A549 (cell line): ENCODE measurements around the gene MAMDC4. TPM values are rescaled to one million over a fixed set of nuclear protein-coding genes. Genes with fewer than 3 reads are reported as not detected.
"Not testable (repeated sequence)": the region's sequence is repeated elsewhere in the genome, so short reads cannot be mapped to it uniquely, and the experiment has no call there.

Experiments used
- ATAC-seq, 2 experiments: fragments of 200-7000 bp in 1 of 2; fragments of >200 bp in 1 of 2; cut with Nextera tagmentation in 1 of 2; cut with Tn5 transposase in 1 of 2; 3 replicates each; pipeline versions ENCODE4 v1.8.0 to v1.9.1; 2018 to 2020; ENCODE audit warnings: mild to moderate bottlenecking in 1 of 2, moderate library complexity in 1 of 2
- CTCF ChIA-PET: fragments of 300-600 bp; sonication (Branson Sonifier 250); formaldehyde crosslinking; extraction: SDS; loops from one replicate; lab custom pipeline; 2021; ENCODE audit warnings: antibody characterized with exemption, inconsistent platforms; lab: Yijun Ruan, JAX
- POLR2A ChIA-PET: fragments of 350-600 bp; formaldehyde crosslinking; extraction: SDS; loops from one replicate; lab custom pipeline; 2021; ENCODE audit warnings: antibody characterized with exemption, inconsistent platforms; lab: Yijun Ruan, JAX
- DNase-seq, 2 experiments: peaks; one replicate each; pipeline versions ENCODE4 v3.0.0 to v3.0.0-alpha.2; 2011 to 2016; ENCODE audit warnings: low read depth in 1 of 2, low spot score in 1 of 2
- FAIRE-seq: peaks from 2 replicates; lab custom pipeline; 2011; peaks lifted over from hg19 to GRCh38; lab: Jason Lieb, UNC
- H3K27ac ChIP-seq, 2 experiments: fragments of >200 bp; sonication (Bioruptor Twin); formaldehyde crosslinking; 3 replicates each; pipeline ENCODE4 v1.5.1; 2016 to 2017
- H3K4me1 ChIP-seq: fragments of >200 bp; sonication (Bioruptor Twin); formaldehyde crosslinking; 3 replicates; pipeline ENCODE4 v1.6.1; 2016
- H3K4me2 ChIP-seq: fragments of >200 bp; sonication (Bioruptor Twin); formaldehyde crosslinking; 3 replicates; pipeline ENCODE4 v1.6.1; 2016
- H3K4me3 ChIP-seq: fragments of >200 bp; sonication (Bioruptor Twin); formaldehyde crosslinking; 3 replicates; pipeline ENCODE4 v1.5.1; 2016
- H3K9me3 ChIP-seq: fragments of >200 bp; sonication (Bioruptor Twin); formaldehyde crosslinking; 3 replicates; pipeline ENCODE4 v1.6.1; 2016
- E2F6 ChIP-seq: IDR thresholded peaks from 2 replicates; pipeline ENCODE4 v1.6.1; 2012; ENCODE audit warnings: low read depth, borderline replicate concordance
- JUN ChIP-seq, 2 experiments: fragments of >200 bp; sonication (Bioruptor Twin); formaldehyde crosslinking; IDR thresholded peaks; 2 replicates in 1 of 2; 3 replicates in 1 of 2; pipeline ENCODE4 v1.6.1; 2016 to 2017
- MAZ ChIP-seq: fragments of 150-350 bp; IDR thresholded peaks from 2 replicates; pipeline ENCODE4 v1.6.1; 2014; ENCODE audit warnings: antibody characterized with exemption, low read depth, low read length, borderline replicate concordance
- PBX3 ChIP-seq: IDR thresholded peaks from 2 replicates; pipeline ENCODE4 v1.6.1; 2012
- RAD21 ChIP-seq, 2 experiments: fragments of >200 bp in 1 of 2; sonication (Bioruptor Twin) in 1 of 2; formaldehyde crosslinking in 1 of 2; IDR thresholded peaks in 1 of 2; conservative IDR thresholded peaks in 1 of 2; 2 replicates in 1 of 2; 3 replicates in 1 of 2; pipeline ENCODE4 v1.6.1; 2012 to 2018; ENCODE audit warnings: inconsistent platforms in 1 of 2
- SMC3 ChIP-seq: fragments of >200 bp; sonication (Bioruptor Twin); formaldehyde crosslinking; IDR thresholded peaks from 3 replicates; pipeline ENCODE4 v1.6.1; 2018; ENCODE audit warnings: inconsistent platforms
- TFCP2L1 ChIP-seq: fragments of 250-450 bp; sonication (Bioruptor Pico); IDR thresholded peaks from 2 replicates; pipeline ENCODE4 v1.5.0; 2021; ENCODE audit warnings: mild to moderate bottlenecking
- WGBS: methylation state at CpG from one replicate; pipeline ENCODE4 v1.1.6; 2017; ENCODE audit errors: missing lambda C conversion rate; 5-methylcytosine and 5-hydroxymethylcytosine counted together
- polyA plus RNA-seq, 4 experiments: library from polyadenylated mRNA; depleted of rRNA in 3 of 4; stranded (reverse); fragments of >200 nt; fragmentation: RNase III in 1 of 4; extraction: RNeasy Plus Mini Kit Qiagen cat#74134 plus additional on column Dnase treatment in 1 of 4; gene quantifications; 2 replicates in 3 of 4; 3 replicates in 1 of 4; pipeline ENCODE4 v1.2.3, GENCODE V29; 2011 to 2017
- TF ChIP-seq, protein P1 (sequence below): IDR thresholded peaks from 2 replicates; pipeline ENCODE4 v1.6.1; 2012
- TF ChIP-seq, protein P2 (sequence below): fragments of >200 bp; sonication (Bioruptor Twin); formaldehyde crosslinking; IDR thresholded peaks from 3 replicates; pipeline ENCODE4 v1.5.1; 2016

Gene MAMDC4
- polyA plus RNA-seq, 2 of the 4 experiments (the other 2 are of a cell fraction) = 1.3 to 7.3 TPM

GRCh38 chr9:136842380-136842948, 9.7 kb upstream of the MAMDC4 start, which contains the start of gene AJM1:
AJM1 (plus strand) TSS chr9:136842478; CDS start chr9:136844415, 1,937 bp downstream.
- WGBS = 0% methylated on average over 3 of the region's 27 CpGs
- ChIA-PET CTCF (interaction anchor here (0.7 to 4.7 kb wide), 35 partner anchors 9 to 210 kb away, joined by 3 to 72 read pairs (median 6); partner anchors contain the start of genes CLIC3, FBXW5, MAMDC4 and PAXX), POLR2A (interaction anchor here (0.6 to 1.2 kb wide), 4 partner anchors 24 to 156 kb away, joined by 3 to 4 read pairs (median 3); partner anchors contain the start of gene EDF1)
- H3K27ac ChIP-seq = peak within 1 kb of the TSS; percentile 69 to 90
- not testable (repeated sequence) for FAIRE-seq, H3K9me3 ChIP-seq
- H3K4me2 ChIP-seq = peak within 1 kb of the TSS; percentile 77
- DNase-seq = peak; percentile 62 to 86
- ATAC-seq = peak; percentile 61 to 83
- peak; percentile 79 for TF ChIP-seq PBX3
- peak; percentile 37 to 39; a peak in 2 of 5 replicates for TF ChIP-seq RAD21 (conservative IDR thresholded peaks at IDR 0.05 in 1 of 2, IDR thresholded peaks at IDR 0.05 in 1 of 2)
- TF ChIP-seq E2F6 = peak; percentile 27; the same call in 1 of the 2 replicates
- TF ChIP-seq JUN (IDR thresholded peaks at IDR 0.05) = peak in 1 of 2 experiments; percentile 39; a peak in 1 of 5 replicates
- TF ChIP-seq, protein P1, sequence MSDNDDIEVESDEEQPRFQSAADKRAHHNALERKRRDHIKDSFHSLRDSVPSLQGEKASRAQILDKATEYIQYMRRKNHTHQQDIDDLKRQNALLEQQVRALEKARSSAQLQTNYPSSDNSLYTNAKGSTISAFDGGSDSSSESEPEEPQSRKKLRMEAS = peak; percentile 78
- TF ChIP-seq MAZ = peak; percentile 63; the same call in 1 of the 2 replicates
- 0 out of 2 replicates have a peak, but pooled peaks have one; percentile 5 for TF ChIP-seq TFCP2L1 (CRISPR knock-in tag)
- TF ChIP-seq, protein P2, sequence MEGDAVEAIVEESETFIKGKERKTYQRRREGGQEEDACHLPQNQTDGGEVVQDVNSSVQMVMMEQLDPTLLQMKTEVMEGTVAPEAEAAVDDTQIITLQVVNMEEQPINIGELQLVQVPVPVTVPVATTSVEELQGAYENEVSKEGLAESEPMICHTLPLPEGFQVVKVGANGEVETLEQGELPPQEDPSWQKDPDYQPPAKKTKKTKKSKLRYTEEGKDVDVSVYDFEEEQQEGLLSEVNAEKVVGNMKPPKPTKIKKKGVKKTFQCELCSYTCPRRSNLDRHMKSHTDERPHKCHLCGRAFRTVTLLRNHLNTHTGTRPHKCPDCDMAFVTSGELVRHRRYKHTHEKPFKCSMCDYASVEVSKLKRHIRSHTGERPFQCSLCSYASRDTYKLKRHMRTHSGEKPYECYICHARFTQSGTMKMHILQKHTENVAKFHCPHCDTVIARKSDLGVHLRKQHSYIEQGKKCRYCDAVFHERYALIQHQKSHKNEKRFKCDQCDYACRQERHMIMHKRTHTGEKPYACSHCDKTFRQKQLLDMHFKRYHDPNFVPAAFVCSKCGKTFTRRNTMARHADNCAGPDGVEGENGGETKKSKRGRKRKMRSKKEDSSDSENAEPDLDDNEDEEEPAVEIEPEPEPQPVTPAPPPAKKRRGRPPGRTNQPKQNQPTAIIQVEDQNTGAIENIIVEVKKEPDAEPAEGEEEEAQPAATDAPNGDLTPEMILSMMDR = peak; percentile 72
- H3K4me3 ChIP-seq = peak within 1 kb of the TSS; percentile 45
- H3K4me1 ChIP-seq = peaks cover 56% of the 10 kb centered on the region

DNA sequence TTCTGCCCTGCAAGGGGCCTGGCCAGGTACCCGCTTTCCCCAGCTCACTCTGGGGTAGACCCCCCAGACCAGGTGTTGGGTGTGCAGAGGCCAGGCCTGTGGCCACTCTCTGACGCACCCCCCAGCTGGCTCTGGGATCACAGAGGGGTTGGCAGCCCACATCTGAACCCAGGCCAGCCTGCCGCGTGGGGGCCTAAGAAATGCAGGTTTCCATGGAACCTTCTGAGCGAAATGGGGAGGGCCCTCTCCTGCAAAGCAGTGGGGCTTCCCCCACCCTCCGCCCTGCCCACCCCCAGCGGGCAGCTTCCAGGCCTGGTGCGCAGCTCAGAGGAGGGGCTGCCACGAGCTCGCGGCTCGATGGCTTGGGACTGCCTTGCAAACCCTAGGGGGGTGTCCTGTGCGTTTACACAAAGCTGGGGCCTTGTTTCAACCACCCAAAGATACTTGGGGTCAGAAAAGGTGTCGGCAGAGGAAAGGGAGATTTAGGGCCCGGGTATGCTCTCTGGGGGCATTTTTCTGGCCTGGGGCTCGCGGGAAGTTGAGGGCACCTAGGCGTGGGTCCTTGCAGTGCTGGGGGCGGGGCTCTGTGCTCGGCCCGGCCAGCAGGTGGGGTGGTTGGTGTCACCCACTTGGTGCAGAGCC, 8.9 kb upstream of the MAMDC4 start:
- Histone ChIP-seq H3K4me3 (peak overlapping the region; percentile 45; the same call in 2 of the 3 replicates), H3K4me1 (peaks cover 54% of the 10 kb centered on the region), H3K27ac (peak overlapping the region; percentile 63 to 90), H3K4me2 (peak overlapping the region; percentile 77)
- ATAC-seq = peak in 1 of 2 experiments; percentile 3; a peak in 3 of 6 replicates
- FAIRE-seq, DNase-seq, POLR2A ChIA-PET, H3K9me3 ChIP-seq: not testable (repeated sequence)
- 15% methylated on average over 7 of the region's 21 CpGs for WGBS
- CTCF ChIA-PET = interaction anchor here (1.0 to 4.7 kb wide), 35 partner anchors 8 to 204 kb away, joined by 3 to 72 read pairs (median 6); partner anchors contain the start of genes CLIC3, FBXW5, MAMDC4 and PAXX

DNA sequence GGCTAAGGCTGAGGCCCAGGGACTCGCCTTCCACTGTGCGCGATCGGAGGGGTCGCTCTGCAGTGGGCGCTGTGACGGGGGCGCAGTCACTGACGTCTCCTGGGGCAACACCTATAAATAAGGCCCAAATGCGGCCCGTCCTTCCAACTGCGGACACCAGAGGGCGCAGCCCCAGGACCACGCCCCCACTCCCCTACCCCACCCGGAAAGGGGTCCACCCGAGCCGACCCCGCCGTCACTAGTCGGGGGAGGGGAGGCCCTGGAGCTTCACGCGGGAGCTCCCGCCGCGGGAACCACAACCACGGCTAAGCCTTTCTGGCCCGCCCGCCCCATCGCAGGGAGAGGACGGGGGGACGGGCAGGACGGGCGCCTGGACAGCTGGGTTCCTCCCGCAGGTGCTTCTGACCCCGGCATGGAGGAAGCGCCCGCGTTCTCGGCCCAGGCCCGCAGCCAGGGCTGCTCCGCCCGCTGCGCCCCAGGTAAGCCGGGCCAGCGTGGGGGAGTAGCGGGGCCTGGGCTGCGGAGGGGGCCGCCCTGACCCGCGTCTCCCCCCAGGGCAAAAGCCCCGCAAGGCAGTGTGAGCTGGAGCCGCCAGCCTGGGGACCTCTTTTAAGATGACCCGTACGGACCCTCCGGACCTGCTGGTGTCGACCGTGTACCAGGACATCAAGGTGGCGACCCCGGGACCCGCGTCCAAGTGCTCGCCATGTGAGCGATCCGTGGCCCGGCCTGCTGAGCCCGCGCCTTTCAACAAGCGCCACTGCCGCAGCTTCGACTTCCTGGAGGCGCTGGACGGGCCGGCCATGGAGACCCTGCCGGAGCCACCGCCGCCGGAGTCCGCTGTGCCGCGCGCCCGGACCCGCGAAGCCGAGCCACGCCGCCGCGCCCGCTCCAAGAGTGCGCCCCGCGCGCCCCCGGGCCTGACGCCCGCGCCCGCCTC, 8.1 kb upstream of the MAMDC4 start:
- H3K9me3 ChIP-seq, ATAC-seq, DNase-seq, FAIRE-seq, H3K4me3 ChIP-seq: not testable (repeated sequence)
- CTCF ChIA-PET = interaction anchor here (0.7 to 4.7 kb wide), 23 partner anchors 10 to 191 kb away, joined by 3 to 72 read pairs (median 6); partner anchors contain the start of genes PAXX and RABL6
- Histone ChIP-seq H3K4me2 (peak overlapping the region; percentile 77), H3K27ac (peak overlapping the region; percentile 63 to 90; a peak in 5 of 6 replicates), H3K4me1 (peaks cover 46% of the 10 kb centered on the region)
- WGBS = 66% methylated on average over 39 of the region's 99 CpGs
- POLR2A ChIA-PET = interaction anchor here (0.8 kb wide), 1 partner anchor 12 kb away, joined by 3 read pairs; no protein-coding TSS in a partner anchor
- TF ChIP-seq RAD21 (conservative IDR thresholded peaks at IDR 0.05 in 1 of 2, IDR thresholded peaks at IDR 0.05 in 1 of 2) (peak in 1 of 2 experiments; percentile 24; a peak in 2 of 5 replicates), SMC3 (peak; percentile 59)
- TF ChIP-seq, protein P2 = peak; percentile 60; the same call in 2 of the 3 replicates
